H1 (cell line): ENCODE measurements around the gene PRR19. TPM values are rescaled to one million over a fixed set of nuclear protein-coding genes. Genes with fewer than 3 reads are reported as not detected.

Experiments
- CTCF ChIA-PET: fragments of 300-600 bp; sonication (Branson Sonifier 250); formaldehyde crosslinking; loops from one replicate; lab custom pipeline; 2021; ENCODE audit not compliant: partially characterized antibody; lab: Charles Lee
- POLR2A ChIA-PET: fragments of 300-600 bp; sonication (Branson Sonifier 250); formaldehyde crosslinking; loops from one replicate; lab custom pipeline; 2021; ENCODE audit warnings: inconsistent platforms; ENCODE audit not compliant: partially characterized antibody; lab: Charles Lee
- DNase-seq, 2 experiments: peaks; one replicate each; pipeline versions ENCODE4 v3.0.0 to v3.0.0-alpha.2; 2010 to 2022; ENCODE audit warnings: low spot score in 2 of 2, low read depth in 1 of 2, mixed read lengths in 1 of 2
- FAIRE-seq: peaks from 2 replicates; lab custom pipeline; 2011; peaks lifted over from hg19 to GRCh38; lab: Jason Lieb, UNC
- H2AFZ ChIP-seq: 2 replicates; pipeline ENCODE4 v1.8.1; 2012; ENCODE audit warnings: low read length, inconsistent platforms
- H2AK5ac ChIP-seq: 2 replicates; pipeline ENCODE4 v1.6.1; 2013; ENCODE audit warnings: low read depth, low read length
- H2BK120ac ChIP-seq: replicated peaks from 2 replicates; pipeline ENCODE3; 2013; ENCODE audit warnings: low read depth, low read length, inconsistent platforms
- H2BK12ac ChIP-seq: 2 replicates; pipeline ENCODE4 v1.6.1; 2013; ENCODE audit warnings: low read depth, low read length
- H2BK15ac ChIP-seq: 2 replicates; pipeline ENCODE4 v1.6.1; 2013; ENCODE audit warnings: low read length
- H2BK20ac ChIP-seq: 2 replicates; pipeline ENCODE4 v1.6.1; 2013; ENCODE audit warnings: low read length
- H2BK5ac ChIP-seq: 2 replicates; pipeline ENCODE4 v1.6.1; 2013; ENCODE audit warnings: low read depth, low read length
- H3K14ac ChIP-seq: 2 replicates; pipeline ENCODE4 v1.6.1; 2013; ENCODE audit warnings: inconsistent platforms; ENCODE audit not compliant: insufficient read length
- H3K18ac ChIP-seq: 2 replicates; pipeline ENCODE4 v1.6.1; 2013; ENCODE audit warnings: low read length; ENCODE audit errors: extremely low read depth
- H3K23ac ChIP-seq: 2 replicates; pipeline ENCODE4 v1.6.1; 2013; ENCODE audit warnings: inconsistent platforms; ENCODE audit not compliant: insufficient read length
- H3K23me2 ChIP-seq: 2 replicates; pipeline ENCODE4 v1.6.1; 2013; ENCODE audit warnings: low read depth, low read length
- H3K27ac ChIP-seq: 2 replicates; pipeline ENCODE4 v1.6.1; 2011; ENCODE audit warnings: low read depth, low read length, inconsistent platforms
- H3K27me3 ChIP-seq, 4 experiments: replicated peaks in 1 of 4; 1 replicate in 1 of 4; 2 replicates in 3 of 4; pipeline versions ENCODE4 v1.6.1 to v1.8.1; 2011 to 2013; ENCODE audit warnings: low read length in 3 of 4, mild to moderate bottlenecking in 3 of 4, inconsistent platforms in 2 of 4, mixed read lengths in 2 of 4, moderate library complexity in 1 of 4; ENCODE audit not compliant: control insufficient read depth in 3 of 4, insufficient read depth in 3 of 4; ENCODE audit errors: extremely low read depth in 1 of 4
- H3K36me3 ChIP-seq, 4 experiments: 2 replicates each; pipeline versions ENCODE4 v1.6.1 to v1.8.1; 2011 to 2013; ENCODE audit warnings: mild to moderate bottlenecking in 4 of 4, low read length in 3 of 4, moderate library complexity in 2 of 4, control low read depth in 1 of 4, inconsistent platforms in 1 of 4; ENCODE audit not compliant: insufficient read depth in 4 of 4, control insufficient read depth in 2 of 4
- H3K4ac ChIP-seq: replicated peaks from 2 replicates; pipeline ENCODE3; 2013; ENCODE audit warnings: low read length, low read depth, mixed read lengths, inconsistent platforms; ENCODE audit not compliant: insufficient read length
- H3K4me1 ChIP-seq, 4 experiments: replicated peaks in 1 of 4; 1 replicate in 1 of 4; 2 replicates in 3 of 4; pipeline versions ENCODE4 v1.6.1 to v1.8.1; 2011 to 2013; ENCODE audit warnings: low read length in 3 of 4, inconsistent platforms in 2 of 4, mixed read lengths in 1 of 4; ENCODE audit not compliant: insufficient read depth in 4 of 4, control insufficient read depth in 3 of 4
- H3K4me2 ChIP-seq, 2 experiments: 2 replicates each; pipeline versions ENCODE4 v1.6.1 to v1.8.1; 2011 to 2013; ENCODE audit warnings: low read depth in 2 of 2, low read length in 2 of 2, control low read depth in 1 of 2, inconsistent platforms in 1 of 2, mild to moderate bottlenecking in 1 of 2; ENCODE audit not compliant: insufficient read depth in 1 of 2
- H3K4me3 ChIP-seq, 4 experiments: fragments of 200-600, 300-600 bp in 1 of 4; sonication (generic), shearing (Covaris generic), sonication (Bioruptor Twin) in 1 of 4; 2 replicates each; pipeline versions ENCODE4 v1.5.1 to v1.8.1; 2011 to 2016; ENCODE audit warnings: low read length in 4 of 4, low read depth in 3 of 4, control low read depth in 2 of 4, inconsistent platforms in 2 of 4, mild to moderate bottlenecking in 2 of 4, mixed read lengths in 1 of 4, moderate library complexity in 1 of 4; ENCODE audit not compliant: insufficient read depth in 2 of 4; ENCODE audit errors: extremely low read depth in 1 of 4
- H3K56ac ChIP-seq: replicated peaks from 2 replicates; pipeline ENCODE3; 2013; ENCODE audit warnings: low read depth, mild to moderate bottlenecking, mixed read lengths, low read length, inconsistent platforms; ENCODE audit not compliant: insufficient read length
- H3K79me1 ChIP-seq: 2 replicates; pipeline ENCODE4 v1.6.1; 2013; ENCODE audit warnings: low read depth, low read length, control low read depth
- H3K79me2 ChIP-seq, 2 experiments: 2 replicates each; pipeline versions ENCODE4 v1.6.1 to v1.8.1; 2012 to 2013; ENCODE audit warnings: low read length in 2 of 2, mild to moderate bottlenecking in 2 of 2, inconsistent platforms in 1 of 2; ENCODE audit not compliant: insufficient read depth in 2 of 2, control insufficient read depth in 1 of 2
- H3K9ac ChIP-seq, 4 experiments: replicated peaks in 1 of 4; 1 replicate in 1 of 4; 2 replicates in 3 of 4; pipeline versions ENCODE4 v1.6.1 to v1.8.1; 2011 to 2013; ENCODE audit warnings: low read depth in 3 of 4, low read length in 3 of 4, control low read depth in 2 of 4, mild to moderate bottlenecking in 2 of 4, moderate library complexity in 2 of 4, inconsistent platforms in 1 of 4; ENCODE audit errors: extremely low read depth in 1 of 4
- H3K9me3 ChIP-seq, 2 experiments: 2 replicates each; pipeline versions ENCODE4 v1.6.1 to v1.8.1; 2012 to 2013; ENCODE audit warnings: mild to moderate bottlenecking in 2 of 2, moderate library complexity in 2 of 2, control low read depth in 1 of 2, inconsistent platforms in 1 of 2, low read depth in 1 of 2, low read length in 1 of 2, mixed read lengths in 1 of 2; ENCODE audit not compliant: insufficient read depth in 2 of 2
- H4K20me1 ChIP-seq, 2 experiments: replicated peaks in 1 of 2; 2 replicates each; pipeline versions ENCODE3 to v1.8.1; 2011 to 2013; ENCODE audit warnings: inconsistent platforms in 2 of 2, low read length in 2 of 2, mild to moderate bottlenecking in 1 of 2; ENCODE audit not compliant: insufficient read depth in 2 of 2, control insufficient read depth in 1 of 2
- H4K5ac ChIP-seq: 2 replicates; pipeline ENCODE4 v1.6.1; 2013; ENCODE audit warnings: low read length, low read depth, mixed read lengths, inconsistent platforms; ENCODE audit not compliant: insufficient read length
- H4K8ac ChIP-seq: 2 replicates; pipeline ENCODE4 v1.8.0; 2013; ENCODE audit warnings: mild to moderate bottlenecking, moderate library complexity, low read length, inconsistent platforms; ENCODE audit not compliant: insufficient read depth; ENCODE audit errors: extremely low read depth
- H4K91ac ChIP-seq: replicated peaks from 2 replicates; pipeline ENCODE3; 2013; ENCODE audit warnings: low read length, mixed read lengths, inconsistent platforms; ENCODE audit not compliant: insufficient read length
- CHD1 ChIP-seq: IDR thresholded peaks from 2 replicates; pipeline ENCODE4 v1.6.1; 2012; ENCODE audit warnings: low read depth, low read length, improper control_type of control experiment
- FOSL1 ChIP-seq: IDR thresholded peaks from 2 replicates; pipeline ENCODE4 v1.6.1; 2011; ENCODE audit warnings: mild to moderate bottlenecking, low read depth, low read length, moderate library complexity; ENCODE audit not compliant: insufficient read depth
- GABPA ChIP-seq: IDR thresholded peaks from 2 replicates; pipeline ENCODE4 v1.6.1; 2011; ENCODE audit warnings: mild to moderate bottlenecking, low read length, moderate library complexity, borderline replicate concordance; ENCODE audit not compliant: insufficient read depth
- RBBP5 ChIP-seq: IDR thresholded peaks from 2 replicates; pipeline ENCODE4 v1.7.1; 2012; ENCODE audit warnings: low read depth, mild to moderate bottlenecking, inconsistent platforms, low read length, moderate library complexity, borderline replicate concordance
- TAF1 ChIP-seq: IDR thresholded peaks from 2 replicates; pipeline ENCODE4 v1.6.1; 2011; ENCODE audit warnings: mild to moderate bottlenecking, low read depth, low read length
- TEAD4 ChIP-seq: IDR thresholded peaks from 2 replicates; pipeline ENCODE4 v1.6.1; 2012; ENCODE audit warnings: low read depth, low read length, inconsistent platforms, mixed read lengths
- YY1 ChIP-seq: IDR thresholded peaks from 2 replicates; pipeline ENCODE4 v1.6.1; 2011; ENCODE audit warnings: low read depth, mild to moderate bottlenecking, low read length
- WGBS, 2 experiments: shearing (Covaris generic) in 1 of 2; methylation state at CpG; one replicate each; pipeline versions ENCODE4 v1.1.6 to v1.1.7; 2013 to 2015; ENCODE audit warnings: low lambda C conversion rate in 2 of 2, mixed read lengths in 2 of 2, inconsistent platforms in 1 of 2, low coverage in 1 of 2, missing lambda C conversion rate in 1 of 2; ENCODE audit not compliant: insufficient replicate concordance in 2 of 2, insufficient coverage in 1 of 2, insufficient read length in 1 of 2; ENCODE audit errors: extremely low coverage in 1 of 2, missing lambda C conversion rate in 1 of 2; 5-methylcytosine and 5-hydroxymethylcytosine counted together
- polyA plus RNA-seq, 7 experiments: library from polyadenylated mRNA; depleted of rRNA in 3 of 7; stranded (reverse) in 5 of 7; unstranded in 2 of 7; fragments of >200 nt in 5 of 7; fragments of 200-250 nt in 2 of 7; gene quantifications; 1 replicate in 5 of 7; 2 replicates in 1 of 7; 4 replicates in 1 of 7; pipeline versions ENCODE4 v1.2.1 to v1.2.3, GENCODE V29; 2011 to 2013; ENCODE audit warnings: missing spikeins in 2 of 7, mixed read lengths in 2 of 7
- total RNA-seq: library from RNA; stranded (reverse); fragmentation: NEBNext Ultra II Directional; extraction: Animal tissue kit (Norgen Biotek cat#: 25700); gene quantifications from 2 replicates; pipeline ENCODE4 v1.2.1, GENCODE V29; 2021

The PRR19 gene
- total and polyA plus RNA-seq, 2 of the 8 experiments (the other 6 are each of a cell fraction or from before 2014, with no cell fraction given), result 7.2 to 7.5 TPM

DNA sequence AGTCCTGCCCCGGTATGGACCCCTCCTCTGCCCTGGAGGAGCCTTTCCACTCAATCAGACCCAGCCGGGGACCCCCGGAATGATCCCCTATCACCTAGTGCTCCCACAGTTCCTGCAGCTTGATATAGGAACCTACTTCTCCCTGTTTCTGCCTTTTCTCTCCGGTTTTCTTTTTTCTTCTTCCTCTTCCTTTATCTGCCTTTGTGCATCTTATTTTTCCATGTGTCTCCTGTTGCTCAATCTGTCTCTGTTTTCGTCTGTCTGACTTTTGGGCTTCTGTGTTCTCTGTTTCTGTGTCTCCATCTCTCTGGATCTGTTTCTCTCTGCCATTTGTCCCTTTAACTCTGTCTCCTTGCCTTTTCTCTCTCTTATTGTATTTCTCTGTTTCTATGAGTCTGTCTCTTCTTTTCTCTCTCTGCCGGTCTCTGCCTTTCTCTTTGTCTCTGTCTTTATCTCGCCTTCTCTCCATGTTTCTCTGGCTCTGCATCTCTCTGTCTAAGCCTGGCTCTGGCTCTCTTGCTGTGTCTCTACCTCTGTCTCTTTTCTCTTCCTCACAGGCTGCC lies 33.5 kb downstream of the PRR19 start:
- Histone ChIP-seq H4K91ac (no peak overlapping the region), H4K5ac (no peak overlapping the region), H3K4me3 (no peak overlapping the region), H3K18ac (no peak overlapping the region), H2BK15ac (no peak overlapping the region), H3K9me3 (no peaks in the 10 kb centered on the region), H3K4me2 (no peak overlapping the region), H4K8ac (no peak overlapping the region), H3K56ac (no peak overlapping the region), H2AK5ac (no peak overlapping the region), H3K9ac (no peak overlapping the region), H3K23ac (no peak overlapping the region), H3K4ac (no peak overlapping the region), H3K79me1 (peaks cover 2% of the 10 kb centered on the region; the same call in 1 of the 2 replicates), H2BK5ac (no peak overlapping the region), H2AFZ (no peak overlapping the region), H4K20me1 (peaks cover 0 to 11% of the 10 kb centered on the region in 2 experiments), H3K27me3 (no peaks in the 10 kb centered on the region), H2BK120ac (no peak overlapping the region), H3K23me2 (no peaks in the 10 kb centered on the region; the same call in 1 of the 2 replicates), H3K4me1 (no peaks in the 10 kb centered on the region; a peak in 1 of 7 replicates), H3K79me2 (no peaks in the 10 kb centered on the region; a peak in 1 of 4 replicates), H2BK20ac (no peak overlapping the region), H2BK12ac (no peak overlapping the region), H3K36me3 (peaks cover 0 to 8% (median 2%) of the 10 kb centered on the region in 4 experiments; a peak in 1 of 8 replicates), H3K27ac (no peak overlapping the region), H3K14ac (no peak overlapping the region)
- ChIA-PET CTCF (no interaction called here), POLR2A (no interaction called here)
- TF ChIP-seq TAF1 (no peak), TEAD4 (no peak), FOSL1 (no peak), GABPA (no peak), YY1 (no peak), RBBP5 (no peak), CHD1 (no peak)
- 86% methylated on average over 7 of the region's 7 CpGs; no CpG with 5 or more reads in 1 of the 2 experiments for WGBS, 2 experiments
- FAIRE-seq, result no peak
- DNase-seq, result no peak
